Left kidney (tissue), 1 donor: ENCODE measurements around the gene ACAN. TPM values are rescaled to one million over a fixed set of nuclear protein-coding genes. Genes with fewer than 3 reads are reported as not detected.

ENCODE experiments used
- polyA plus RNA-seq: library from polyadenylated mRNA; unstranded; fragments of 120-200 nt; gene quantifications from one replicate; pipeline ENCODE4 v1.2.1, GENCODE V29; 2013; ENCODE audit not compliant: insufficient read length

Gene ACAN
- polyA plus RNA-seq, 1 donor = 2.1 TPM

Other genes with a start within 250 kb of the ACAN start
- 5.9 TPM for gene AEN, start 182.1 kb upstream of the ACAN start, polyA plus RNA-seq
- 1.2 TPM for gene ISG20, start 164.4 kb upstream of the ACAN start, polyA plus RNA-seq
- gene HAPLN3, start 92.1 kb downstream of the ACAN start, polyA plus RNA-seq = 3.6 TPM
- gene MFGE8, start 109.9 kb downstream of the ACAN start, polyA plus RNA-seq = 133 TPM